Stimulated activated CD4-positive, alpha-beta T cell treated with anti-CD3 and anti-CD28 coated beads, Interleukin-15, amount 100 ng/mL, for 1 hour (primary cell): ENCODE measurements around the gene MADCAM1.

Source experiments
- DNase-seq, 2 donors: peaks; one replicate each; pipeline ENCODE4 v3.0.0-alpha.2; 2020; ENCODE audit warnings: low read depth in 1 of 2, low spot score in 1 of 2

Gene MADCAM1

DNA sequence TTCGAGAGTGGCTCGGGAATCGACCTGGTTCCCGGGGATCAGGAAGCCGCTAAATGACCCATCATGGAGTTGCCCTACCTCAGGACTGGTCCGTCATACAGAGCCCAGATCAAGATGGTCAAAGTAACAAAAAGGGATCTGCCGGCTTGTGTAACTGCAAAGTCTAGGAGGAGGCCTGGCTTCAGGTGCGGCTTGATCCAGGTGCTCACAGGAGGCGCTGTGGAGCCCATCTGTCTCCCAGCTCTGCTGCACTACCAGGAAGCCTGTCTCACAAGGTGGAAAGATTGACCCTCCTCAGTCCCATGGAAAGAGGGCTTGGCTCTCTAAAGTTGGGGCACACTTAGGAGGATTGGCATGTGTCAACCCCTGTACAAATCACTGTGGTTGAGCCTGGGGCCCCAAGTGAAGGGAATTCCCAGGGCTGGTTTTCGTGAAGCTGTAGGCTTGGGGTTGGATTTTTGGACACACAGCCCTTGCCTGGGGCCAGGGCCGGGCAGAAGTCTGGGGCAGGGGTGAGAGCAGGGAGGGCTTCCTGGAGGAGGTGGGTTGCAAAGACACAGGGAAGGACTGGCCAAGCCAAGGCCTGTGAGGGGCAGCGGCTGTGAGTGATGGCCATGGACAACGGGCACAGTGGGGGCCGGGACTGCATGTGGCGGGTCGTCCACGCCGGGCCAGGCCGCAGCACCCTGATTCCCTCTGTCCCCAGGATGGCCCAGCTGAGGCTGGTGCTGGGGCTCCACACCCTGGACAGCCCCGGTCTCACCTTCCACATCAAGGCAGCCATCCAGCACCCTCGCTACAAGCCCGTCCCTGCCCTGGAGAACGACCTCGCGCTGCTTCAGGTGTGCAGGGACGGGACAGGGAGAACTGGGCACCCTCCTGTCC lies 51.8 kb downstream of the MADCAM1 start:
- DNase-seq = no peak

DNA sequence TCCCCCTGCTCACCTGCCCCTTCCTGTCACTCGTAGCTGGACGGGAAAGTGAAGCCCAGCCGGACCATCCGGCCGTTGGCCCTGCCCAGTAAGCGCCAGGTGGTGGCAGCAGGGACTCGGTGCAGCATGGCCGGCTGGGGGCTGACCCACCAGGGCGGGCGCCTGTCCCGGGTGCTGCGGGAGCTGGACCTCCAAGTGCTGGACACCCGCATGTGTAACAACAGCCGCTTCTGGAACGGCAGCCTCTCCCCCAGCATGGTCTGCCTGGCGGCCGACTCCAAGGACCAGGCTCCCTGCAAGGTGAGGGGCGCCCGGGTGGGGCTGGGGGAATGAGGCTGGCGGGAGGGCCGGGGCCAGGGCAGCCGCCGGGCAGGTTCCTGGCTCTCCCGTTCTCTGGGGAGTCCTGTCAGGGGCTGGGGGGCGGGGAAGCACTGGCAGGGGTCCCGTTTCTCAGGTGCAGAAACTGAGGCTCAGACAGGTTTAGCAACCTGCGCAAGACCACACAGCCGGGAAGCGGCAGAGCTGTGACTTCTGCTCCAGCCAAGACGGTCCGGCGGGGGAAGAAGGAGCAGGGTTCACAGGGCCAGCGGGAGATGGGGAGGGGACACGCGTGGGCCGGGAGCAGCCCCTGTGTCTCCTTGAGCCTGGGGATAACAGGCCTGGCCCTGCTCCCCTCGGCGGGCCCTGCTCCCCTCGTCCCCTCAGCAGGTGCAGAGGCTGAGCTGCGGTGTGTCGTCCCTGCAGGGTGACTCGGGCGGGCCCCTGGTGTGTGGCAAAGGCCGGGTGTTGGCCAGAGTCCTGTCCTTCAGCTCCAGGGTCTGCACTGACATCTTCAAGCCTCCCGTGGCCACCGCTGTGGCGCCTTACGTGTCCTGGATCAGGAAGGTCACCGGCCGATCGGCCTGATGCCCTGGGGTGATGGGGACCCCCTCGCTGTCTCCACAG lies 52.9 kb downstream of the MADCAM1 start:
- no peak for DNase-seq

DNA sequence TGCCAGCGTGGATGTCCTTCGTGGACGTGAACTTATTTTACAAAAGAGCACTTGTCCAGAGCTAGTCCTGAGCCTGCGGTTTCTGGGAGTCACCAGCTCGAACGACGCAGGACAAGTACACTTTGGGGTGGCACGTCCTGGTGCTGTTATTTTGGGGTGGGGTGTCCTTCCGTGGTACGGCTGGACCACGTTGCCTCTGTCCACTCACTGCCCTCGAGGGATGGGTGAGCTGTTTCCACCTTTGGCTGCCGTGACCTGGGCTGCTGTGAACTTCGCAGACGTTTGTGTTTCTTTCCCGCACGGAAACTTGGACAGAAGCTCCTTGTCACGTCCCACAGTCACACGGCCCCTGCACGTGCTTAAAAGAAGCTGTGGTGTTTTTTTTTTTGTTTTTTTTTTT lies 58.5 kb downstream of the MADCAM1 start:
- DNase-seq = no peak
